ENCODE results near the gene EML6. TPM values are rescaled to one million over a fixed set of nuclear protein-coding genes. Genes with fewer than 3 reads are reported as not detected.

The EML6 gene
- total and polyA plus RNA-seq, 10 of the 15 experiments (the other 5 are each of a cell fraction or from before 2014, with no cell fraction given): 0.09 to 0.67 (median 0.21) TPM

- TF ChIP-seq, protein P1, sequence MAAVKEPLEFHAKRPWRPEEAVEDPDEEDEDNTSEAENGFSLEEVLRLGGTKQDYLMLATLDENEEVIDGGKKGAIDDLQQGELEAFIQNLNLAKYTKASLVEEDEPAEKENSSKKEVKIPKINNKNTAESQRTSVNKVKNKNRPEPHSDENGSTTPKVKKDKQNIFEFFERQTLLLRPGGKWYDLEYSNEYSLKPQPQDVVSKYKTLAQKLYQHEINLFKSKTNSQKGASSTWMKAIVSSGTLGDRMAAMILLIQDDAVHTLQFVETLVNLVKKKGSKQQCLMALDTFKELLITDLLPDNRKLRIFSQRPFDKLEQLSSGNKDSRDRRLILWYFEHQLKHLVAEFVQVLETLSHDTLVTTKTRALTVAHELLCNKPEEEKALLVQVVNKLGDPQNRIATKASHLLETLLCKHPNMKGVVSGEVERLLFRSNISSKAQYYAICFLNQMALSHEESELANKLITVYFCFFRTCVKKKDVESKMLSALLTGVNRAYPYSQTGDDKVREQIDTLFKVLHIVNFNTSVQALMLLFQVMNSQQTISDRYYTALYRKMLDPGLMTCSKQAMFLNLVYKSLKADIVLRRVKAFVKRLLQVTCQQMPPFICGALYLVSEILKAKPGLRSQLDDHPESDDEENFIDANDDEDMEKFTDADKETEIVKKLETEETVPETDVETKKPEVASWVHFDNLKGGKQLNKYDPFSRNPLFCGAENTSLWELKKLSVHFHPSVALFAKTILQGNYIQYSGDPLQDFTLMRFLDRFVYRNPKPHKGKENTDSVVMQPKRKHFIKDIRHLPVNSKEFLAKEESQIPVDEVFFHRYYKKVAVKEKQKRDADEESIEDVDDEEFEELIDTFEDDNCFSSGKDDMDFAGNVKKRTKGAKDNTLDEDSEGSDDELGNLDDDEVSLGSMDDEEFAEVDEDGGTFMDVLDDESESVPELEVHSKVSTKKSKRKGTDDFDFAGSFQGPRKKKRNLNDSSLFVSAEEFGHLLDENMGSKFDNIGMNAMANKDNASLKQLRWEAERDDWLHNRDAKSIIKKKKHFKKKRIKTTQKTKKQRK (IDR thresholded peaks at IDR 0.05; ENCODE audit: low read depth, low read length): no peak
- TF ChIP-seq, protein P2, sequence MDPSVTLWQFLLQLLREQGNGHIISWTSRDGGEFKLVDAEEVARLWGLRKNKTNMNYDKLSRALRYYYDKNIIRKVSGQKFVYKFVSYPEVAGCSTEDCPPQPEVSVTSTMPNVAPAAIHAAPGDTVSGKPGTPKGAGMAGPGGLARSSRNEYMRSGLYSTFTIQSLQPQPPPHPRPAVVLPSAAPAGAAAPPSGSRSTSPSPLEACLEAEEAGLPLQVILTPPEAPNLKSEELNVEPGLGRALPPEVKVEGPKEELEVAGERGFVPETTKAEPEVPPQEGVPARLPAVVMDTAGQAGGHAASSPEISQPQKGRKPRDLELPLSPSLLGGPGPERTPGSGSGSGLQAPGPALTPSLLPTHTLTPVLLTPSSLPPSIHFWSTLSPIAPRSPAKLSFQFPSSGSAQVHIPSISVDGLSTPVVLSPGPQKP (IDR thresholded peaks at IDR 0.05; ENCODE audit: low read depth, low read length): no peak
Measured at GRCh38 chr2:54902763-54903162, 179.3 kb downstream of the EML6 start (continued).

DNA sequence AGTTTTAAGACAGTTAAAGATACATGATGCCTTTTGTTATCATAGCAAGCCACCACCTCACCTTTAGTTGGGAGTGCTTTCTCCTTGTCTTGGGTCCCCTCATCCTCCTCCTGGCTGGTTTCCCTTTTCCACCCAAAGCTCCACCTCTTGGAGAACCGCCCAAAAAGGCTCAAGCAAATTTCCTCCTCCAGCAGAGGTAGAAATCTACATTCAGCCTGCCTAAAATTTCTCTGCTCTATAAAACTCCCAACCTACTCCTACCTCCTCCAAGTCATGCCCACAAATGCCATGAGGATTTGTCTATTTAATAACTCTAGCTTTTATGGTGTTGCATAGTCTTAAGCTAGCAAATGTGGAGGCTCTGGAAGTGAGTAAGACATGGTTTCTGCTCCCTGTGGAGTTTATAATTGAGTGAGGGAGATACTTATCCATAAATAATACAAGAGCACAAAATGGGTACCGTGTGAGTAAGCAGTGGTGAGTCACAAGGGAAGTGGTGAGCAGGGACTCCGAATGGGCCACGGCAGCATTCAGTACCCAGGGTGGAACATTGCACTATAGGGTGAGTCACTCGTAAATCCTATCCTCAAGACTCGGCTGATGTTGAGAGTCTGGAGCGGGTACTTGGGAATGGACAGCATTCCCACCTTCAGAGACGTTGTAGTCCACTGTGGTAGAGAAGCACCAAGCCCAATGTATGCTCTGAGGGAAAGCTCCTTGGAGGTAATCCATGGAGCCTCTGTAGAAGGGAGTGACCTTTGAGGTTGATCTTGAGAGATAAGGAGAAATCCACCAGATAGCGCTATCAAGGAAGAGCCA is 180.5 kb downstream of the EML6 start:
- no peaks in the 10 kb centered on the region for H4K20me1 ChIP-seq (ENCODE audit: control insufficient read depth, insufficient read depth)
- no peaks in the 10 kb centered on the region for H3K27me3 ChIP-seq (replicated peaks in 1 of 2; ENCODE audit: control insufficient read depth in 2 of 2, insufficient read depth in 2 of 2, low read length in 1 of 2)
- ATAC-seq (peak; percentile 69), FAIRE-seq (no peak), DNase-seq (ENCODE audit: low read depth, low spot score) (no peak)
- in situ Hi-C loops (cut with MboI): loop anchor here (5.0 kb wide), 1 partner anchor 263 kb away; no protein-coding TSS in a partner anchor
- no TSS peak for BruUV-seq (replicated peaks)
- no peak overlapping the region for H2AFZ ChIP-seq (ENCODE audit: control insufficient read depth, low read depth, low read length)
- no peaks in the 10 kb centered on the region for H3K4me1 ChIP-seq (ENCODE audit: control insufficient read depth, insufficient read depth, low read length)
- 49% methylated on average over 9 of the region's 9 CpGs for WGBS (ENCODE audit: insufficient coverage, insufficient replicate concordance, low lambda C conversion rate, missing lambda C conversion rate)
- no peak overlapping the region for H3K4me3 ChIP-seq
- RAD21 ChIA-PET (ENCODE audit: unreplicated experiment): no interaction called here
- SMC1A ChIA-PET (ENCODE audit: uncharacterized antibody, unreplicated experiment): interaction anchor here (0.5 kb wide), 1 partner anchor 10 kb away, joined by 3 read pairs; no protein-coding TSS in a partner anchor
- no peak overlapping the region for H3K4me2 ChIP-seq (ENCODE audit: control insufficient read depth, insufficient read depth)
- no peaks in the 10 kb centered on the region for H3K36me3 ChIP-seq (ENCODE audit: control insufficient read depth in 2 of 2, insufficient read depth in 2 of 2, low read length in 1 of 2)
- no peaks in the 10 kb centered on the region for H3K9me3 ChIP-seq (replicated peaks; ENCODE audit: control insufficient read depth, insufficient read depth, low read length)
- no peak overlapping the region for H3K27ac ChIP-seq (ENCODE audit: control insufficient read depth, insufficient read depth)
- POLR2A ChIA-PET: no interaction called here
- intact Hi-C loops (cut with micrococcal nuclease; ENCODE audit: unreplicated experiment): no loop called here
- H3K9ac ChIP-seq (ENCODE audit: control insufficient read depth, insufficient read depth, low read length): no peak overlapping the region
- H3K79me2 ChIP-seq (ENCODE audit: control insufficient read depth, insufficient read depth, low read length): no peaks in the 10 kb centered on the region
- CTCF ChIA-PET: interaction anchor here (0.6 to 7.7 kb wide), 3 partner anchors 10 to 270 kb away, joined by 3 to 256 read pairs (median 3); no protein-coding TSS in a partner anchor
- no peak for TF ChIP-seq CBFB (IDR thresholded peaks at IDR 0.05; ENCODE audit: low read depth)
- no peak for TF ChIP-seq FOXM1 (IDR thresholded peaks at IDR 0.05; ENCODE audit: low read depth, low read length)
- TF ChIP-seq ETV6 (conservative IDR thresholded peaks at IDR 0.05 in 1 of 2, IDR thresholded peaks at IDR 0.05 in 1 of 2; ENCODE audit: borderline replicate concordance in 1 of 2, low read depth in 1 of 2): no peak
- TF ChIP-seq NRF1 (conservative IDR thresholded peaks at IDR 0.05; ENCODE audit: low read depth, low read length): no peak
- TF ChIP-seq MLLT1 (IDR thresholded peaks at IDR 0.05): no peak
- no peak for TF ChIP-seq BHLHE40 (IDR thresholded peaks at IDR 0.05; ENCODE audit: borderline replicate concordance in 1 of 2, low read depth in 2 of 2, low read length in 1 of 2)
- TF ChIP-seq PKNOX1 (IDR thresholded peaks at IDR 0.05): no peak
- TF ChIP-seq SUPT20H (IDR thresholded peaks at IDR 0.05; ENCODE audit: borderline replicate concordance, control insufficient read depth, low read depth, low read length): no peak
- no peak for TF ChIP-seq YBX1 (IDR thresholded peaks at IDR 0.05)
- TF ChIP-seq CBX3 (IDR thresholded peaks at IDR 0.05; ENCODE audit: borderline replicate concordance, low read depth): no peak
- no peak for TF ChIP-seq MTA3 (IDR thresholded peaks at IDR 0.05; ENCODE audit: borderline replicate concordance, low read length)
- no peak for TF ChIP-seq SMAD1 (IDR thresholded peaks at IDR 0.05; ENCODE audit: low read depth, partially characterized antibody)

Data from GM12878 (cell line).